Ramos (cell line): ENCODE measurements around the gene BMPR2.
"Not testable (repeated sequence)": the region's sequence is repeated elsewhere in the genome, so short reads cannot be mapped to it uniquely, and the experiment has no call there.

Source experiments
- in situ Hi-C: fragments of 300-500 bp; cut with MboI; formaldehyde crosslinking; loops from one replicate; pipeline ENCODE4 v1.14.3; 2022; ENCODE audit warnings: low sequenced_read_pairs; ENCODE audit not compliant: unreplicated experiment

BMPR2 gene

DNA sequence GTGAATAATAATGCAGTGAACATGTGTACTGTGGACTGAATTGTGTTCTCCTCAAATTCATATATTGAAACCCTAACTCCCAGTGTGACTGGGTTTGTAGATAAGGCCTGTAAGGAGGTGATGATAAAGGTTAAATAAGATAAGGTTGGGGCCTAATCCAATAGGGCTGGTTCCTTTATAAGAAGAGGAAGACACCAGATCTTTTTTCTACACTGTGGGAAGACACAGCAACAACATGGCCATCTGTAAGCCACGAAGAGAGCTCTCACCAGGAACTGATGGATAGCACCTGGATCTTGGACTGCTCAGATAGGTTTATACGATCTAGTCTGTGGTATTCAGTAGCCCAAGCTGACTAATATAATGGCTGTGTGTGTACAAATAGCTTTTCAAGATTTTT lies 66.8 kb downstream of the BMPR2 start:
- in situ Hi-C loops: no loop called here

DNA sequence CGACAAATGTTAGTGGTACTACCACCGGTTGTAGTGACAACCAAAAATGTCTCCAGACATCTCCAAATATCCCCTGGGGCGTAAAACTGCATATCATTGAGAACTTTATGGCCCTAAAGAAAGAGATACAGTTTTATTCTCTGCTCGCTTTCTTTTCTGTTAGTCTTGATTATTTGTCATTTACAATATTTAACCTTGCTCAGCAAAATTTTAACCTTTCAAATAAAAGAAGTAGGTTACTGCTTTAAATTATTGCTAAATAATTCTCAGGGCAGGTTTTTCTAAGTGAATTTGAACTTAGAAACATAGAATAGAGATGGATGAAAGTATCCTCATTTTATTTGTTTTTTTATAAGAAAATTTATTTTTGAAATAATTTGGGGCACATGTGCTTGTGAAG lies 67.9 kb downstream of the BMPR2 start:
- in situ Hi-C loops: no loop called here

DNA sequence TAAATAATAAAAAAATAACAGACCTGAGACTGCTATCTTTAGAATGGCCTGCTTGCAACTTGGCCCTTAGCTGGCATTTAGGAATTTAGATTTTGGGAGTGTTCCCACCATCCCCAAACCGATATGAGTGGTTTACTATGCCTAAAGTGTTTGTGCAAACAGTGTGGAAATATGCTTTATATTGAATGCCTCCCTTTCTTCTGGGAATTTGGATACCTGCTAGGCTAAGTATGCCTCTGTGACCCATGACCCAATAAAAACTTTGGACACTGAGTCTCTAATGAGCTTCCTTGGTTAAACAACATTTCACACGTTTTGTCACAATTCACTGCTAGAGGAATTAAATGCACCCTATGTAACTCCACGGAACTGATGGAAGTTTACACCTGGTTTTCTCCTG lies 73.2 kb downstream of the BMPR2 start:
- in situ Hi-C loops: no loop called here

DNA sequence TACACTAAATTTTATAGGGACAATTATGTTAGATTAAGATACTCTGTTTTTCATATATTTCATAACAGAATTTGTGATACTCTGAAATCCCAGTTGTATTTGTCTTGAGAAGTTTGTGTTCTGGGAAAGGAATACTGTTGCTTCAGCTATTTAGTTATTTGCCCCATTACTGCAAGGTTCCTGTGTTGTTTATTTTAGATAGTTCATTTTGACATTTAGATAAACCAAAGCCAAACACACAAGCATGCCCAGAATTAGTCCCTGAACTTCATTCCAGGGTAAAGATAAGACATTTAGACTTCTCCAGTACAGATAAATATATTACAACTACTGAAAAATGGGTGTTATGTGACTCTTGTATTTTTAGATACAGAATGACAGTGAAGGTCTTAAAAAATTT lies 74.7 kb downstream of the BMPR2 start:
- in situ Hi-C loops: no loop called here

- in situ Hi-C loops: no loop called here
Measured at GRCh38 chr2:202452744-202453143, 76.6 kb downstream of the BMPR2 start.

DNA sequence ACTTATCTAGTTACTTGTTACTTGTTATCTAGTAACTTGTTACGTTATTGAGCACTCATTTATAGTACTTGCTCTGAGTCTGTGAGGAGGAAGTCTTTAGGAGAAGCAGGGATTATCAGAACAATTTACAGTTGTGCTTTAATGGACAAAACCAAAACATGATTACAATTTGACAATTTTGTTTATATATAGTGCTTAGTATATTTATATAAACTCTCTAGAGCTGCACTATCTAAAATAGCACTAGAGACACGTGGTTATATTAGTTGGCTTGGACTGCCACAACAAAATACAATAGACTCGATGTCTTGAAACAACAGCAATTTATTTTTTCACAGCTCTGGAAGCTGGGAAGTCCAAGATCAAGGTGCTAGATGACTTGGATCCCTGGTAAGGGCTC lies 78.4 kb downstream of the BMPR2 start:
- in situ Hi-C loops: no loop called here

GRCh38 chr2:202455114-202455513 lies 79.0 kb downstream of the BMPR2 start:
- in situ Hi-C loops: no loop called here

DNA sequence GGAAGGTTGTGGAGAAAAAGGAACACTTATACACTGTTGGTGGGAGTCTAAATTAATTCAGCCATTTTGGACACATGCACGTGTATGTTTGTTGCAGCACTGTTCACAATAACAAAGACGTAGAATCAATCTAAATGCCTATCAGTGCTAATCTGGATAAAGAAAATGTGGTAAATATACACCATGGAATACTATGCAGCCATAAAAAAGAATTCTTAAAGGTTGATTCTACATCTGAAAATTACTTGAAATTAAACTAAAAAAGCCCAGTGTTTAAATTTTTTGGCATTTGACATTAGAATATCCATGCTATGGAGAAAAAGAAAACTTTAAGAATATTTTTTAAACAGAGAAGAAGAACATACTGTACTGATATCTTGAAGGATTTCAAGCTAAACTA lies 84.0 kb downstream of the BMPR2 start:
- in situ Hi-C loops: no loop called here

- in situ Hi-C loops: no loop called here
Measured at GRCh38 chr2:202479090-202479489, 103.0 kb downstream of the BMPR2 start.

DNA sequence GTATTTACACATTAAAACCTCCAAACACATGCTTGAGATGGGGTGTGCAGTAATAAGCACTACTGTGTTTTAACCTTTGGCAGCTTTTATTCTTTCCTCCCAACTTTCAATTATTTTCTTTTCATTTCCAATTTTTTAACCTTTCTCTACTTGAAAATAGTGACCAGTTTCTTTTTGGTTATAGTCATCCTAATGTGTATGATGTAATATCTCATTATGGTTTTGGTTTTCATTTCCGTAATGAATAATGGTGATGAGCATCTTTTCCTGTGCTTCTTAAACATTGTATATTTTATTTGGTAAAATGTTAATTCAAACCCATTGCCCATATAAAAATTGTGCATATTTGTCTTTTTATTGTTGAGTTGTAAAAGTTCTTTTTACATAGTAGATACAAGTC lies 103.5 kb downstream of the BMPR2 start:
- in situ Hi-C loops: no loop called here

DNA sequence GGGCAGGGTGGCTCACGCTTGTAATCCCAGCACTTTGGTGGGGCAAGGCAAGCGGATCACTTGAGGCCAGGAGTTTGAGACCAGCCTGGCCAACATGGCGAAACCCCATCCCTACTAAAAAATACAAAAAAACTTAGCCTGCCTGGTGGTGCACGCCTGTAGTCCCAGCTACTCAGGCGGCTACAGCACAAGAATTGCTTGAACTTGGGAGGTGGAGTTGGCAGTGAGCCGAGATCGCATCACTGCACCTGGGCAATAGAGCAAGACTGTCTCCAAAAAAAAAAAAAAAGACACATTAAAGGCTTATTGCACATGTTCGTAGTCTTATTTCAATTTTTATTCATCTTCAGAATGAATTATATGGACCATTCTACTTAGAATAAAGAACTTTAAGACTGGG lies 110.2 kb downstream of the BMPR2 start:
- in situ Hi-C loops: no loop called here

DNA sequence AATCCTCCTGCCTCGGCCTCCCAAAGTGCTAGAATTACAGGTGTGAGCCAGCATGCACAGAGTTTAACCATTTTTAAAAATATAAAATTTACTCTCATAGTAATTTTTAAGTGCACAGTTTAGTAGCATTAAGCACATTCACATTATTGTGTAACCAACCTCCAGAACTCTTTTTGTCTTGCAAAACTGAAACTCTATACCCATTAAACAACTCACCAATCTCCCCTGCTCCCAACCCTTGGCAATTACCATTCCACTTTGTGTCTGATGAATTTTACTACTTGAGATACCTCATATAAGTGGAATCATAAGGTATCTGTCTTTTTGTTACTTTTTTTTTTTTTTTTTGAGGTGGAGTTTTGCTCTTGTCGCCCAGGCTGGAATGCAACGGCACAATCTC lies 112.5 kb downstream of the BMPR2 start:
- in situ Hi-C loops: no loop called here

GRCh38 chr2:202490479-202490878 lies 114.4 kb downstream of the BMPR2 start:
- in situ Hi-C loops: no loop called here

DNA sequence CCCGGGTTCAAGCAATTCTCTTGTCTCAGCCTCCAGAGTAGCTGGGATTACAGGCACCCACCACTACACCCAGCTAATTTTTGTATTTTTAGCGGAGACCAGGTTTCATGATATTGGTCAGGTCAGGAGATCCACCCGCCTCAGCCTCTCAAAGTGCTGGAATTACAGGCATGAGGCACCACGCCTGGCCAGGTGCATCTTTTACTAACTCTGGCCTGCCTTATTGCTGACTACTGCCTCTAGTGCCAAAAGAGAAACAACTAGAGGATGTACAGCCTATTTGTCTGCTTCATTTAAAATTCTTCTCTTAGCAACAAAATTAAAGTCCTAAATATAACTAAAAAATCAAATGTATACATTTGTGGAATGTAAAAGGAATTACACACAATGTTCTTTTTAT lies 115.4 kb downstream of the BMPR2 start:
- in situ Hi-C loops: no loop called here

DNA sequence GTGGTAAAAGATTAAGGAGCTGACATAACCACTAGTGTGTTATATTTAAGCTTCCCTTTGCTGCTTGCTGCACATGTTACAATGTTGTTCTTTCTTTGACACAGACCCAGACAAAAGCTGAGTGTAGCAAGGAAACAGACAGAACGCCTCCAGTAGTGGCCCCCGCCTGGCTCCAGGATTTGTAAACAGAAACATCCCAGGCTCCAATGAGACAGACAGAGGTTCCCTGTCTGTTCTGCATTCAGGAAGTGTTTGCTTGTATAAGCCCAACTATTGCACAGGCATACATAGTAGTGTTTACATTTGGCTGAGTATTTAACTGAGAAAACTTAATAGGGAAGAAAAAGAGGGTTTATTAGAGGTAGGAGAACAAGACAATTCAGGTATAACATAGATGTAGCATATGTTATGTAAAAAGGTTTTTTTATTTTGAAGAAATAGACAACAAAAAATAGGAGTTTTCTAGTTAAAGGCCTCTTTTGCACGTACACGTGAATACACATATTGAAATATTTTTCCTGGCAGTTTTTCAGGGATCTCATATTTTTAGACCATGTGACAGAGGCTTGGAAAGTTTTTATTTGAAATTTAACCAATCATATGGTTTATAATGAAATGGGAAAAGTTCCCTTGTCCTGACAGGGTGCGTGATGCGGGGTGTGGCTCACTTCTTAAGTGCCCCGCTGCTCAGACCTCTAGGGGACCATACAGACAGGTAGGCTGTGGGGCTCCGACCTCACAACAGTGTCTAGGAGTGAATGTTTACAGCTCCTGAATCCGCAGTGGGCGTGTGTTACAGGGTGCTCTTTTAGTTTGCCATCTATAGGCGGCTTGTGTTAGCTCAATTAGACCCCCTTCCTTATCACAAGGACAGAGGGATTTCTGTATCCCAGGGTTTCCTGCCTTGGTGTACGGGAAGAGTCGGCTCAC lies 118.4 kb downstream of the BMPR2 start:
- in situ Hi-C loops: no loop called here

DNA sequence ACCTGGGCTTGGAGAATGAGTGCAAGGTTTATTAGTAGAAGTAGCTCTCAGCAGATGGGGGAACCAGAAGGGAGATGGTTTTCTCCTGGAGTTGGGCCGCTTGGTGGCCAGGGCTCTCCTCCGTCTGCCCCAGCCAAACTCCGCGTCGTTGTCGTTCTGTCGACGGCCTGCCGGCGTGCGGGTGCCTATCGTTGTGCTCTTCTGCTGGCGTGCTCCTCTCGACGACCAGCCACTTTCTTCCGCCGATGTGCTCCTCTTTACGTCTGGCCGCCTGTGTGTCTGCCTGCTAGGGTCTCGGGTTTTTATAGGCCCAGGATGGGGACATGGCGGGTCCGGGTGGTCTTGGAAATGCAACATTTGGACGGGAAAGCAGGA lies 119.1 kb downstream of the BMPR2 start:
- in situ Hi-C loops: no loop called here

- in situ Hi-C loops: not testable (repeated sequence)
Measured at GRCh38 chr2:202496835-202497472, 120.8 kb downstream of the BMPR2 start.

- in situ Hi-C loops: not testable (repeated sequence)
Measured at GRCh38 chr2:202497473-202497866, 121.3 kb downstream of the BMPR2 start.

GRCh38 chr2:202499841-202500240 lies 123.7 kb downstream of the BMPR2 start:
- in situ Hi-C loops: not testable (repeated sequence)

- in situ Hi-C loops: not testable (repeated sequence)
Measured at GRCh38 chr2:202503276-202503675, 127.1 kb downstream of the BMPR2 start.

GRCh38 chr2:202508686-202509085 lies 132.6 kb downstream of the BMPR2 start:
- in situ Hi-C loops: no loop called here

- in situ Hi-C loops: no loop called here
Measured at GRCh38 chr2:202510911-202511310, 134.8 kb downstream of the BMPR2 start.
